Nephron (organoid): ENCODE results near the gene ITM2C.

ENCODE experiments used
- H3K27ac Mint-ChIP-seq, 3 experiments: 2 replicates each; pipeline ENCODE4 v1.8.0; 2020; ENCODE audit warnings: mixed read lengths in 3 of 3, mild to moderate bottlenecking in 2 of 3, moderate library complexity in 1 of 3
- H3K27me3 Mint-ChIP-seq: 2 replicates; pipeline ENCODE4 v1.8.0; 2021; ENCODE audit warnings: low read depth, mild to moderate bottlenecking, moderate library complexity, mixed read lengths
- H3K36me3 Mint-ChIP-seq: 2 replicates; pipeline ENCODE4 v1.8.0; 2020; ENCODE audit warnings: low read depth, mixed read lengths
- H3K4me1 Mint-ChIP-seq: 2 replicates; pipeline ENCODE4 v1.8.0; 2020; ENCODE audit warnings: mixed read lengths
- H3K4me3 Mint-ChIP-seq, 3 experiments: 2 replicates each; pipeline ENCODE4 v1.8.0; 2020; ENCODE audit warnings: mild to moderate bottlenecking in 3 of 3, mixed read lengths in 3 of 3, moderate library complexity in 2 of 3
- H3K9me3 Mint-ChIP-seq: 2 replicates; pipeline ENCODE4 v1.8.0; 2020; ENCODE audit warnings: mixed read lengths
- TF ChIP-seq, protein P1 (sequence below), 3 experiments: fragments of 200-600 bp; sonication (generic); IDR thresholded peaks; one replicate each; pipeline ENCODE4 v1.5.0; 2021; ENCODE audit warnings: antibody characterized with exemption in 3 of 3; ENCODE audit not compliant: unreplicated experiment in 3 of 3

ITM2C gene

DNA sequence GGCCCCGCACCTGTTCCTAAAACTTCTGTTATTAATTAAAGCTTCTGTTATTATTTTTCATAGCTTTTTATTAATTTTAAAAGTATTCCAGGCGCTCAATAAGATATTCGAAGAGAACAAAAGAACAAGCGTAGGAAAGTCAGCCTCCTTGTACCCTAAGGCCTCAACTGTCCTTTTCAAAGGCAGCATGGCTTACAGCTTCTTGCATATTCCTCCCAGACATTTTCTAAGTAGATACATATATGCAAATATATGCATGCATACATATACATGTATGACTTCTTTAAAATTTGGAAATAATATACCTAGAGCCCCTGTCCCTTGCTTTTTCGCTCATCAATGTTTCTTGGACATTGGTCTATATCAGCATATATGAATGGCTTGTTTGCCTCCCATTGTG, 48.0 kb downstream of the ITM2C start:
- Mint-ChIP-seq H3K4me3 (no peak overlapping the region), H3K4me1 (peaks cover 9% of the 10 kb centered on the region), H3K27ac (no peak overlapping the region), H3K9me3 (no peaks in the 10 kb centered on the region), H3K27me3 (peaks cover 7% of the 10 kb centered on the region), H3K36me3 (no peaks in the 10 kb centered on the region)
- TF ChIP-seq, protein P1, sequence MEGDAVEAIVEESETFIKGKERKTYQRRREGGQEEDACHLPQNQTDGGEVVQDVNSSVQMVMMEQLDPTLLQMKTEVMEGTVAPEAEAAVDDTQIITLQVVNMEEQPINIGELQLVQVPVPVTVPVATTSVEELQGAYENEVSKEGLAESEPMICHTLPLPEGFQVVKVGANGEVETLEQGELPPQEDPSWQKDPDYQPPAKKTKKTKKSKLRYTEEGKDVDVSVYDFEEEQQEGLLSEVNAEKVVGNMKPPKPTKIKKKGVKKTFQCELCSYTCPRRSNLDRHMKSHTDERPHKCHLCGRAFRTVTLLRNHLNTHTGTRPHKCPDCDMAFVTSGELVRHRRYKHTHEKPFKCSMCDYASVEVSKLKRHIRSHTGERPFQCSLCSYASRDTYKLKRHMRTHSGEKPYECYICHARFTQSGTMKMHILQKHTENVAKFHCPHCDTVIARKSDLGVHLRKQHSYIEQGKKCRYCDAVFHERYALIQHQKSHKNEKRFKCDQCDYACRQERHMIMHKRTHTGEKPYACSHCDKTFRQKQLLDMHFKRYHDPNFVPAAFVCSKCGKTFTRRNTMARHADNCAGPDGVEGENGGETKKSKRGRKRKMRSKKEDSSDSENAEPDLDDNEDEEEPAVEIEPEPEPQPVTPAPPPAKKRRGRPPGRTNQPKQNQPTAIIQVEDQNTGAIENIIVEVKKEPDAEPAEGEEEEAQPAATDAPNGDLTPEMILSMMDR (IDR thresholded peaks at IDR 0.05; ENCODE audit: unreplicated experiment in 3 of 3), result no peak

DNA sequence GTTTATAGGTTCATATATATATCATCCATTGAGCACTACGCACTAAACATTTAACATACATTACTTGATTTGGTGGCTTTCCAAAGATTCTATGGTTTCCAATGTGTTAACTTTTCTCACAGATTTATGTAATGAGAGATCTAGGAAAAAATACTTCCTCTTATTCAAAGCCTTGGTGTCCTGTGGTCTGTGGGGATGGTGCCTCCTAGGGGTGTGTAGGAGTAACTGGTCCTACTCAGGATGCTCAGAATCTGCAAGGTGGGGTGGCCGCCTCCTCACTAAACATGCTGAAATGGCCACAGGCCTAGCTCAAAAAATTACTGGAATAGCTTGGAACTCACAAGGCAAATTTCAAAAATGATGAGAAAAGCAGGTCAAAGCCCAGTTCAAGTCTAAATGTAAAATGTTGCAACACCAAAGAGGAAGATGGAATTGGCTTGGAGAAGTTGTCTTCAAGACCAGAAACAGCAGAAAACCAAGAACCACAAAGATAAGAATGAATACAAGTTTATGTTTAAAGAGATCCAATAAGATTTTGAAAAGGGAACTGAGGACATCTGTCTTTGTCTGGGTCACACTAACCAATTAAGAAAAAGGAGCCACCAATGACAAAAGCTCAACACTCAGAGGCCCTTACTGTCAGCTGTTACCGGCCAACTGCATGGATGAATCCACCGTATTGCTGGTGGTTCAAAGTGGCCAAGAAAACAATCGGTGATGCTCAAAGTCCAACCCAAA, 48.8 kb downstream of the ITM2C start:
- TF ChIP-seq, protein P1 (IDR thresholded peaks at IDR 0.05; ENCODE audit: unreplicated experiment in 3 of 3), result peak; percentile 61 to 68 (median 62)
- Mint-ChIP-seq H3K27me3 (peaks cover 7% of the 10 kb centered on the region), H3K9me3 (no peaks in the 10 kb centered on the region), H3K27ac (no peak overlapping the region), H3K4me1 (peaks cover 2% of the 10 kb centered on the region), H3K36me3 (no peaks in the 10 kb centered on the region), H3K4me3 (no peak overlapping the region)

DNA sequence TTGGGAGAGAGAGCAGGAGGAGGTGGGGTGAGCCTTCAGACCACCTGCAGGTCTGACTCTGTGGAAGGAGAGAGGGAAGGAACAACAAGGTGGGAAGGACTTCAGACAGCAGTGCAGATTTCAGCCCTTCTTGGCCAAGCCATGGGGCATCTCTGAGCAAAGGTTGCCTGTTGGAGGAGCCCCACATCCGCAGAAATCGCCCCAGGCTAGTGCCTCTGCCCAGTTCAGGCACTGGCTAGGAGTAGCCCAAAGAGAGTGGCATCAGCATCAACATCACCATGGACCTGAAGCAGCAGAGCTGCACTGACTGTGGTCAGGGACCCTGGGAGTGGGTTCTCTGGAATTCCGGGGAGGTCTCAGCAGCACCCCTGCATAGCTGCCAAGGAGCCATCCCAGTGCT, 50.1 kb downstream of the ITM2C start:
- H3K4me3 Mint-ChIP-seq, result no peak overlapping the region
- H3K9me3 Mint-ChIP-seq, result no peaks in the 10 kb centered on the region
- peaks cover 7% of the 10 kb centered on the region for H3K27me3 Mint-ChIP-seq
- TF ChIP-seq, protein P1 (IDR thresholded peaks at IDR 0.05; ENCODE audit: unreplicated experiment in 3 of 3), result no peak
- no peaks in the 10 kb centered on the region for H3K36me3 Mint-ChIP-seq
- H3K4me1 Mint-ChIP-seq, result no peaks in the 10 kb centered on the region
- no peak overlapping the region for H3K27ac Mint-ChIP-seq

DNA sequence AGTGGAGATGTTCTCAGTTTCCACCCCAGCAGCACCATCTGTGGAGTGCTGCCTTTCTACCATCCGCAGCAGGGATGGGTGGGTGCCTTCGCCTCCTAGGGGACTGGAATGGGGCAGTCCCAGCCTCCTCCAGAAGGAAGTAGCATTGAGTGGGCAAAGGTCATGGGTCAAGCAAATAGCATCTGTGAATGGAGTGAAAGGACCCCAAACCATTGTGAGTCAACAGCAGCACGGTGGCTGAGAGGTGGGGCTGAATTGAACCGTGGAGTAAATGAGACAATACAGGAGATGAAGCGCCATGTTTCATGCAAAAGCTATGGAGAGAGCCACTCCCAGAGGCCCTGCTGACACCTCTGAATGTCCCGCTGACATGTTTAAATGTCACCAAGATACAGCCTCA, 50.6 kb downstream of the ITM2C start:
- H3K4me1 Mint-ChIP-seq, result no peaks in the 10 kb centered on the region
- no peak overlapping the region for H3K4me3 Mint-ChIP-seq
- no peaks in the 10 kb centered on the region for H3K9me3 Mint-ChIP-seq
- no peak overlapping the region for H3K27ac Mint-ChIP-seq
- peaks cover 11% of the 10 kb centered on the region for H3K27me3 Mint-ChIP-seq
- H3K36me3 Mint-ChIP-seq, result no peaks in the 10 kb centered on the region
- TF ChIP-seq, protein P1 (IDR thresholded peaks at IDR 0.05; ENCODE audit: unreplicated experiment in 3 of 3), result no peak

DNA sequence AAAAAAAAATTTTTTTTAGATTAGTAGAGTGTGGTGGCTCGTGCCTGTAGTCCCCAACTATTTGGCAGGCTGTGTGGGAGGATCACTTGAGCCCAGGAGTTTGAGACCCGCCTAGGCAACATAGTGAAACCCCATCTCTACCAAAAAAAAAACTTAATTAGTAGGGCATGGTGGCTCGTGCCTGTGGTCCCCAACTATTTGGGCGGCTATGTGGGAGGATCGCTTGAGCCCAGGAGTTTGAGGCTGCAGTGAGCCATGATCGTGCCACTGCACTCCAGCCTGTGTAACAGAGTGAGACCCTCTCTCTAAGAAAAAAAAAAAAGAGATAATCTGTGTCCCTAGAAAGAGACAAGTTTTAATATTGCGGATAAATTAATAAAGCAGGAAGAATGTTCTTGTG, 51.5 kb downstream of the ITM2C start:
- H3K4me1 Mint-ChIP-seq, result no peaks in the 10 kb centered on the region
- H3K27me3 Mint-ChIP-seq, result peaks cover 11% of the 10 kb centered on the region
- H3K36me3 Mint-ChIP-seq, result no peaks in the 10 kb centered on the region
- TF ChIP-seq, protein P1 (IDR thresholded peaks at IDR 0.05; ENCODE audit: unreplicated experiment in 3 of 3), result no peak
- no peaks in the 10 kb centered on the region for H3K9me3 Mint-ChIP-seq
- H3K4me3 Mint-ChIP-seq, result no peak overlapping the region
- H3K27ac Mint-ChIP-seq, result no peak overlapping the region

DNA sequence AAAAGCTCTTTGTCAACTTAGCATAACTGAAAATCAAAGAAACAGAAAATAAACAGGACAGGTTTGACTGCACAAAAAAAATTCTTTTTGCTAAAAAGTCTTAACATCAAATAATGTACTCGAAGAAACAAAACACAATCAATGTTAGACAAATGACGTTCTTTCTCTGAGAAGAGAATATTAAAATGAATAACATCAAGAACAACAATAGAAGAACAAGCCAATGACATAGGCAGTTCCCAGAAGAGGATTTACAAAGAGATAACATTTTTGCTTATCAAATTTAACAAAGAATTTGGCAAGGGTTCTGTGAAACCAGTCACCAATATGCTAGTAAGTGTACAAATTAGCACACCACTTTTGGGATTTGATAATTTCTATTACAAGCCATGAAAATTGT, 54.5 kb downstream of the ITM2C start:
- no peak overlapping the region for H3K27ac Mint-ChIP-seq
- no peak overlapping the region for H3K4me3 Mint-ChIP-seq
- no peaks in the 10 kb centered on the region for H3K4me1 Mint-ChIP-seq
- H3K27me3 Mint-ChIP-seq, result peaks cover 23% of the 10 kb centered on the region
- H3K9me3 Mint-ChIP-seq, result no peaks in the 10 kb centered on the region
- H3K36me3 Mint-ChIP-seq, result no peaks in the 10 kb centered on the region
- TF ChIP-seq, protein P1 (IDR thresholded peaks at IDR 0.05; ENCODE audit: unreplicated experiment in 3 of 3), result no peak
